Upper lobe of right lung (tissue), 1 donor: ENCODE measurements around the gene TNIP3. TPM values are rescaled to one million over a fixed set of nuclear protein-coding genes. Genes with fewer than 3 reads are reported as not detected.

Experiments
- ATAC-seq: fragments of 200-7000 bp; cut with Tn5 transposase; one replicate; pipeline ENCODE4 v1.9.1; 2020; ENCODE audit warnings: mild to moderate bottlenecking, moderate library complexity
- DNase-seq: peaks from one replicate; pipeline ENCODE4 v3.0.0-alpha.2; 2020
- H3K27ac ChIP-seq: fragments of 200-600 bp; one replicate; pipeline ENCODE4 v1.8.0; 2022
- H3K27me3 ChIP-seq: fragments of 200-600 bp; one replicate; pipeline ENCODE4 v1.8.0; 2022; ENCODE audit warnings: mild to moderate bottlenecking
- H3K36me3 ChIP-seq: fragments of 200-600 bp; one replicate; pipeline ENCODE4 v1.8.0; 2022
- H3K4me1 ChIP-seq: fragments of 200-600 bp; one replicate; pipeline ENCODE4 v1.8.0; 2022
- H3K4me3 ChIP-seq: fragments of 200-600 bp; one replicate; pipeline ENCODE4 v1.8.0; 2022; ENCODE audit warnings: mild to moderate bottlenecking
- H3K9me3 ChIP-seq: fragments of 200-600 bp; one replicate; pipeline ENCODE4 v1.8.0; 2022
- intact Hi-C: fragments of 100-400 bp; cut with DNase I; formaldehyde crosslinking; loops from one replicate; pipeline ENCODE4 v1.11.0; 2022
- total RNA-seq: library from RNA; stranded (reverse); fragmentation: NEBNext Ultra II Directional; extraction: Animal tissue kit (Norgen Biotek cat#: 25700); gene quantifications from one replicate; pipeline ENCODE4 v1.2.1, GENCODE V29; 2021
- TF ChIP-seq, protein P1 (sequence below): fragments of 200-600 bp; IDR thresholded peaks from one replicate; pipeline ENCODE4 v1.8.0; 2022; ENCODE audit warnings: antibody characterized with exemption
- donor health status: DM: no; HTN: yes; CAD: no; lungs with severe emphysema.

The TNIP3 gene
- total RNA-seq, 1 donor from 2014 or later, result 2.3 TPM

DNA sequence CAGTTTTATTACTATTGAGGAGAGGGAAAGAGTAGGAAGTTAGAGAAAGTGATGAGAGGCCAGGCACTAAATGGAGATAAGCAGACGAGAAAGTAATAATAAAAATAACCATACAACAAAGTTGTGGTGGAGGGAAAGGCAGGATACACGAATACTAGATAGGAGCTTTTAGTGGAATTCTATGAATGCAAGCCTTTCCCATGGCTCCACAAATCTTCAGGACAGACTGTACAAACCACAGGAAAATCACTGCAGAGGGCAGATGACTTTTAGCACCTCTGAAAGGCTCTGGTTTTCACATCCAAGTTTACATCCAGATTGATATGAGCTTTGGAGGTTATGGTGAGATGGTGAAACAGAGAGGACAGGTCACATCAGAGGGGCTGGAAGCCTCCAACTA, 41.5 kb downstream of the TNIP3 start:
- Histone ChIP-seq H3K36me3 (no peaks in the 10 kb centered on the region), H3K27ac (no peak overlapping the region), H3K9me3 (no peaks in the 10 kb centered on the region), H3K27me3 (no peaks in the 10 kb centered on the region), H3K4me1 (no peaks in the 10 kb centered on the region), H3K4me3 (no peak overlapping the region)
- TF ChIP-seq, protein P1, sequence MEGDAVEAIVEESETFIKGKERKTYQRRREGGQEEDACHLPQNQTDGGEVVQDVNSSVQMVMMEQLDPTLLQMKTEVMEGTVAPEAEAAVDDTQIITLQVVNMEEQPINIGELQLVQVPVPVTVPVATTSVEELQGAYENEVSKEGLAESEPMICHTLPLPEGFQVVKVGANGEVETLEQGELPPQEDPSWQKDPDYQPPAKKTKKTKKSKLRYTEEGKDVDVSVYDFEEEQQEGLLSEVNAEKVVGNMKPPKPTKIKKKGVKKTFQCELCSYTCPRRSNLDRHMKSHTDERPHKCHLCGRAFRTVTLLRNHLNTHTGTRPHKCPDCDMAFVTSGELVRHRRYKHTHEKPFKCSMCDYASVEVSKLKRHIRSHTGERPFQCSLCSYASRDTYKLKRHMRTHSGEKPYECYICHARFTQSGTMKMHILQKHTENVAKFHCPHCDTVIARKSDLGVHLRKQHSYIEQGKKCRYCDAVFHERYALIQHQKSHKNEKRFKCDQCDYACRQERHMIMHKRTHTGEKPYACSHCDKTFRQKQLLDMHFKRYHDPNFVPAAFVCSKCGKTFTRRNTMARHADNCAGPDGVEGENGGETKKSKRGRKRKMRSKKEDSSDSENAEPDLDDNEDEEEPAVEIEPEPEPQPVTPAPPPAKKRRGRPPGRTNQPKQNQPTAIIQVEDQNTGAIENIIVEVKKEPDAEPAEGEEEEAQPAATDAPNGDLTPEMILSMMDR, result no peak
- ATAC-seq (no peak), DNase-seq (no peak)
- intact Hi-C loops, result no loop called here

DNA sequence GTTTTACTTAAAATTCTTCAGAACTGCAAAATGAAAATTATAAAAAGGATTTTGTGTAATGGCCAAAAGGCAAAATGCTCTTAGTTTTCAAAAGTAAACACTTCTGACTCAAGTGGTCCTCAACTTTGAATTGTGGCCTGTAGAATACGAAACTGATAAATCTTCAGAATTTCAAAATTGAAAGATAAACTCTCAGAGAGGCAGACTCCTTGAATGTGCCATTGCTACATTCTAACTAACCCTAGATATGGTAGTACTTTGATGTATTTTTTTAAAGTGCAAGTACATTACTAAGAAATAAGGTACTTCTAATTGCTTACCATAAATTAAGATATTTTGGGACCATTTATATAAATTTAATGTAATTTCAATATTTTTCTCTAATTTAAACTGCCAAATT, 44.4 kb downstream of the TNIP3 start:
- ATAC-seq (peak; percentile 37), DNase-seq (no peak)
- Histone ChIP-seq H3K9me3 (no peaks in the 10 kb centered on the region), H3K4me3 (no peak overlapping the region), H3K27me3 (no peaks in the 10 kb centered on the region), H3K27ac (no peak overlapping the region), H3K4me1 (no peaks in the 10 kb centered on the region), H3K36me3 (no peaks in the 10 kb centered on the region)
- TF ChIP-seq, protein P1, result no peak
- intact Hi-C loops, result no loop called here

DNA sequence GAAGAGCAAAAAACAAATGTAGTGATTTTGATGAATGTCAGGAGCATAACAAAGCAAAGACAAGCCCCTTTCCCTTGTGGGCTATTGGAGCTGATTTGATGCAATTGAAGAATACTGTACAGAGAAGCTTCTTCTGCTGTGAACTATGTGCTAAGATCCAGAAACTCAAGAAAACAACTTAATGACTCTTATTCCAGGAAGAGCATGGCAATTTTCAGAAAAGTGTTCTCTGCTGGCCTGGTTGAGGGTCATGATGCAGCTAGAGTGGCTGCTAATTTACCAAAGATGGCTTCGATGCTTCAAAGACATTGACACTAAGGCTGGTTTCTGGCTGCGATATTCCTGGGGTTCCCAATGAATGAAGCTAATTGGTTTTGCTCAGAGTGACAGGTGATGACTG, 45.8 kb downstream of the TNIP3 start:
- H3K4me1 ChIP-seq, result no peaks in the 10 kb centered on the region
- intact Hi-C loops, result no loop called here
- no peak overlapping the region for H3K27ac ChIP-seq
- no peaks in the 10 kb centered on the region for H3K9me3 ChIP-seq
- H3K36me3 ChIP-seq, result no peaks in the 10 kb centered on the region
- H3K27me3 ChIP-seq, result no peaks in the 10 kb centered on the region
- DNase-seq, result no peak
- TF ChIP-seq, protein P1, result no peak
- no peak overlapping the region for H3K4me3 ChIP-seq
- no peak for ATAC-seq

DNA sequence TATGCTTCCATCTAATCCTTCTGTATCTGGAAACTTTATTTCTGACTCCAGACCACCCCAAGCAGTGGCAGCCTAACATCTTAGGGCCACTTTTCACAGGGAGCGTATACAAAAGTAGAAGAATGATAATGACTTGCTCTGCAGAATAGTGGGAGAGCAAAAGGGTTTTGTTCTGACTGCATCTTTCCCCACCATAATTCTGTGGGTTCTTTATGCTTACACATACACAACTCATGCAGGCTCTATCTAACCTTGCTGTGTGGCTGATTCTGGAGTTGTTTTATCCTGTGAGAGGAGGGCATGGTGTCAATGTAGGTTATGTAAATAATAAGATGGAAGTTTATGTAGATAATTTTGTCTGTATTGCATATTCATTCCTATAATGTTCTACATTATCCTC, 49.4 kb downstream of the TNIP3 start:
- Histone ChIP-seq H3K27me3 (no peaks in the 10 kb centered on the region), H3K36me3 (no peaks in the 10 kb centered on the region), H3K27ac (no peak overlapping the region), H3K9me3 (no peaks in the 10 kb centered on the region), H3K4me1 (no peaks in the 10 kb centered on the region), H3K4me3 (no peak overlapping the region)
- DNase-seq (no peak), ATAC-seq (no peak)
- TF ChIP-seq, protein P1, result no peak
- intact Hi-C loops, result no loop called here

DNA sequence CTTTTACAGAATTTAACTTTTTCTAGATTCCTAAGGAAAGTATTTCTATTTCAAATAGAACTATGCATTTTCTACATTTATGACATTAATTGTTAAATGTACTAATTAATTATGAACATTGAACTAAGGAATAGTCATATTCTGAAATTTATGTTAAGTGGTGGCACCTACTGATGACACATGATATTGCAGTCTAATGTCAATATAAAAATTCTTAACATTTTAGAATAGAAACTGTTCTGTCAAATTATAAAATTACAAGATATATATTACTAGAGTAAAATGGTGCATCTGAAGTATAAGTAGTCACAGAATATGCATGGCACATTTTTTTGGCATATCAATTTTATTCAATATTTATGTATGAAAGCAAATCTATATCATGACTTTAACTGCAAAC, 51.6 kb downstream of the TNIP3 start:
- H3K4me3 ChIP-seq, result no peak overlapping the region
- H3K27me3 ChIP-seq, result no peaks in the 10 kb centered on the region
- no peaks in the 10 kb centered on the region for H3K9me3 ChIP-seq
- no peaks in the 10 kb centered on the region for H3K4me1 ChIP-seq
- ATAC-seq, result no peak
- no peak for DNase-seq
- TF ChIP-seq, protein P1, result peak; percentile 52
- no peaks in the 10 kb centered on the region for H3K36me3 ChIP-seq
- H3K27ac ChIP-seq, result no peak overlapping the region
- intact Hi-C loops, result no loop called here

DNA sequence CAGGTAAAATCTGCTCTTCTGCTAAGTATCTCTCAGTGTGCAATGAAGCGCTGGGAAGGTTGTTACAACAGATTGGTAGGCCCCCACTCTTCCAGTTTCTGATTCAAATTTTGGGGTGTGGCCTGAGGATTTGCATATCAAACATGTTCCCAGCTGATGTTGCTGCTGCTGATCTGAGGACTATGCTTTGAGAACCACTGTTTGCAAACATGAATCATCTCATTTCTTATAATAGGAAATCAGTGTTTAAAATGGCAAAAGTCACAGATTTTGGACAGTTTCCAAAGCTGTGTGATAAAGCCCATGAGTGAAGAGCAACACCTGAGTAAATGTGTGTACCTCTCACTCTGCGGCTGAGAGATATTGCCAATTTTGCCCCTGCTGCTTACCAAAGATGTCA, 55.6 kb downstream of the TNIP3 start:
- no peak for ATAC-seq
- no peaks in the 10 kb centered on the region for H3K9me3 ChIP-seq
- no peak overlapping the region for H3K27ac ChIP-seq
- DNase-seq, result no peak
- intact Hi-C loops, result no loop called here
- no peaks in the 10 kb centered on the region for H3K36me3 ChIP-seq
- no peaks in the 10 kb centered on the region for H3K4me1 ChIP-seq
- H3K27me3 ChIP-seq, result no peaks in the 10 kb centered on the region
- no peak overlapping the region for H3K4me3 ChIP-seq
- TF ChIP-seq, protein P1, result no peak
